NOMO-1 treated with dmso at 0.1 percent for 144 hours (cell line): ENCODE results near the gene CDKN3.
"Not testable (repeated sequence)": the region's sequence is repeated elsewhere in the genome, so short reads cannot be mapped to it uniquely, and the experiment has no call there.

Experiments
- DNase-seq: peaks from one replicate; lab custom pipeline; 2025; ENCODE audit not compliant: unreplicated experiment; lab: John Stamatoyannopoulos, UW

The CDKN3 gene

GRCh38 chr14:54369343-54369742 is 27.5 kb upstream of the CDKN3 start:
- no peak for DNase-seq

DNA sequence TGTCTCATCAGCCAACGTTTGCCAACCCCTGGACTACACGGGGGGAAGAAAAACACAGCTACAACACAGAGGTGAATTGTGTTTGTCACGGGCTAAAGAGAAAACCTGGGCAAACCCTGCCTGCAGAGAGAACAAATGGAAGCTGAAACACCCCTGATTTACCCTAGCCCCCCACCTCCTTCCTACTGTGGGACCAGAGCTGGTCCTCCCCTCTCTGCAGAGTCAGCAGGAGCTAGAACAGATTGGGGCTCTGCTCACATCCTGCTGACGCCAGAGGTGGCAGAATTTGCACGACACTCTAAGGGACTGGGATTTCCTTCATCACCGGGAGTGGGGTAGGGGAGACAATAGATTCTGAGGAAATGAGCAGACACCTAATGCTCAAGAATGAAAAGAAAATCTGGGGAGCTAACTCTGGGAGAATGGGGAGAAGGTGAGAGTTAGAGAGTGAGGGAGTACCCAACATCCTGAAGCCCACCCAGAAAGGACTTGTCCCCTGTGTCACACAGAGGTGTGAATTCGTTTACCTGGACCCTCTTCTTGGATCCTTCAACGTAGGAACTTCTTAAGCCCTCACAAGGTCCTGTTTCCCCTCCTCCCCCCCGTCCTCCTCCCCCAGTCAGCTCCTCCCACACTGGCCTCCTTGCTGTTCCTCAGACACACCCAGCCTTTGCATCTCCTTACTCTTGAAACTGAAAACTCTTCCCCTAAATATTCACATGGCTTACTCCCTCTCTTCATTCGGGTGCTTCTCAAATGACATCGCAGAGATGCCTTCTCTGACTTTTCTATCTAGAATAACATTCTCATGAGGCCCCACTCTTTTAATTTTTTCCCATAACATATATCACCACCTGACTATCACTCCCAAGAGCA is 26.2 kb upstream of the CDKN3 start:
- no peak for DNase-seq

GRCh38 chr14:54374117-54374884 is 22.5 kb upstream of the CDKN3 start:
- DNase-seq: no peak

- DNase-seq: no peak
Measured at GRCh38 chr14:54377501-54377900, 19.3 kb upstream of the CDKN3 start.

- not testable (repeated sequence) for DNase-seq
Measured at GRCh38 chr14:54378893-54379292, 17.9 kb upstream of the CDKN3 start.

DNA sequence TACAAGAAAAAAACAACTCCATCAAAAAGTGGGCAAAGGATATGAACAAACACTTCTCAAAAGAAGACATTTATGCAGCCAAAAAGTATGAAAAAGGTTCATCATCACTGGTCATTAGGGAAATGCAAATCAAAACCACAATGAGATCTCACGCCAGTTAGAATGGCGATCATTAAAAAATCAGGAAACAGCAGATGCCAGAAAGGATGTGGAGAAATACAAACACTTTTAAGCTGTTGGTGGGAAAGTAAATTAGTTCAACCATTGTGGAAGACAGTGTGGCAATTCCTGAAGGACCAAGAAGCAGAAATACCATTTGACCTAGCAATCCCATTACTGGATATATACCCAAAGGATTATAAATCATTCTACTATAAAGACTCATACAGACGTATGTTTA is 16.2 kb upstream of the CDKN3 start:
- DNase-seq: not testable (repeated sequence)

DNA sequence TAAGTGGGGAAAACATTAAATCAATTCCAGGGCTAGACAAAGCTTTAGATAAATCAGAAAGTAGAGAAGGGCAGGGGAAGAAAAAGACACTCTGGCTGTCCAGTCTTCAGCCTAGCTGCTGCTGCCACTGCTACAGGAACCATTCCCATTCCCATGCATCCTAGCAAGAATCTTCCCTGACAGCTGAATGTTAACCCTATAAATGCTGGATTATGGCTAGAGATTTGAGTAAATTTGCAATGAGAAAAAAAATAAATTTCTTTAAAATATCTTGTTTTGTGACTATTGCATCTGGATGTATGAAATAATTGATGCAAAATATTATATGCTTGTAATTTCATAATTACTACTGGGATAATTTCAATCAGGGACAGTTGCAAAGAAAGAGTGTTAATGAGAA is 15.0 kb upstream of the CDKN3 start:
- no peak for DNase-seq

GRCh38 chr14:54383835-54384234 is 13.0 kb upstream of the CDKN3 start:
- no peak for DNase-seq

- DNase-seq: no peak
Measured at GRCh38 chr14:54385556-54385955, 11.3 kb upstream of the CDKN3 start.

DNA sequence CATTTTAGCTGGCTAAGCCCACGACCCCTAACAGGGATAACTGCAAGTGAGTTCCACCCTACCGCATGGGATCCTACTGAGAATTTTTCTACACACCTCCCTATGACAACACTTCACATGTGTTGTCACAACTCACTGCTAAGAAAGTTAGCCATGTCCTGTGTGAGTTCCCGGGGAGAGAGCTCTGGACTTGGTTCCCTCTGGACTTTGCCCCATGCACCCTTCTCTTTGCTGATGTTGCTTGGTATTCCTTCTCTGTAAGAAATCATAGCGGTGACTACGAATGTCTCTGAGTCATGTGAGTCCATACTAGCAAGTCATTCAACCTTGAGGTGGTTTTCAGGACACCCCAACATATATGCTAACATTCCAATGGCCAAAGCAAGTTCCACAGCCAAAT is 9.5 kb upstream of the CDKN3 start:
- no peak for DNase-seq

- DNase-seq: no peak
Measured at GRCh38 chr14:54392131-54392859, 4.5 kb upstream of the CDKN3 start.

DNA sequence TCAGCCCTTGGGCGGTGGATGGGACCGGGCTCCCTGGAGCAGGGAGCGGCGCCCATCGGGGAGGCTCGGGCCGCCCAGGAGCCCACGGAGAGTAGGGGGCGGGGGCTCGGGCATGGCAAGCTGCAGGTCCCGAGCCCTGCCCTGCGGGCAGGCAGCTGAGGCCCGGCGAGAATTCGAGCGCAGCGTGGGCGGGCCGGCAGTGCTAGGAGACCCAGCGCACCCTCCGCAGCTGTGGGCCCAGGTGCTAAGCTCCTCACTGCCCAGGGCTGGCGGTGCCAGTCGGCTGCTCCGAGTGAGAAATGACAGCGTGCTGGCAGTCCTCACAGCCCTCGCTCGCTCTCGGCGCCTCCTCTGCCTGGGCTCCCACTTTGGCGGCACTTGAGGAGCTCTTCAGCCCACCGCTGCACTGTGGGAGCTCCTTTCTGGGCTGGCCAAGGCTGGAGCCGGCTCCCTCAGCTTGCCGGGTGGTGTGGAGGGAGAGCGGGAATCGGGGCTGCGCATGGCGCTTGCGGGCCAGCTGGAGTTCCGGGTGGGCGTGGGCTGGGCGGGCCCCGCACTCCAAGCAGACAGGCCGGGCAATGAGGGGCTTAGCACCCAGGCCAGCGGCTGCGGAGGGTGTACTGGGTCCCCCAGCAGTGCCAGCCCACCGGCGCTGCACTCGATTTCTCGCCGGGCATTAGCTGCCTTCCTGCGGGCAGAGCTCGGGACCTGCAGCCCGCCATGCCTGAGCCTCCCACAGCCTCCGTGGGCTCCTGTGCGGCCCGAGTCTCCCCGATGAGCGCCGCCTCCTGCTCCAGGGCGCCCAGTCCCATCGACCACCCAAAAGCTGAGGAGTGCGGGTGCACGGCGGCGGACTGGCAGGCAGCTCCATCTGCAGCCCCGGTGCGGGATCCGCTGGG is 3.6 kb upstream of the CDKN3 start:
- DNase-seq: not testable (repeated sequence)

DNA sequence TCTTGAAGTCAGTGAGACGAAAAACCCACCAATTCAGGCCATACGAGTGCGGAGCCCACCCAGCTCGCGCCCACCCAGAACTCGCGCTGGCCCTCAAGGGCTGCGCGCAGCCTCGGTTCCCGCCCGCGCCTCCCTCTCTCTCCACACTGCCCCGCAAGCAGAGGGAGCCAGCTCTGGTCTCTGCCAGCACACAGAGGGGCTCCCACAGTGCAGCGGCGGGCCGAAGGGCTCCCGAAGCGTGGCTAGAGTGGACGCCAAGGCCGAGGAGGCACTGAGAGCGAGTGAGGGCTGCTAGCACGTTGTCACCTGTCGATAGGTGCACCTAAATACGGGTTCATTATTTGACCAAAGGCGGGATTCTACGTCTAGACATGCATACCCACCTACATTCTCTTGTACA is 2.2 kb upstream of the CDKN3 start:
- no peak for DNase-seq

GRCh38 chr14:54395284-54395683 is 1.5 kb upstream of the CDKN3 start:
- no peak for DNase-seq

DNA sequence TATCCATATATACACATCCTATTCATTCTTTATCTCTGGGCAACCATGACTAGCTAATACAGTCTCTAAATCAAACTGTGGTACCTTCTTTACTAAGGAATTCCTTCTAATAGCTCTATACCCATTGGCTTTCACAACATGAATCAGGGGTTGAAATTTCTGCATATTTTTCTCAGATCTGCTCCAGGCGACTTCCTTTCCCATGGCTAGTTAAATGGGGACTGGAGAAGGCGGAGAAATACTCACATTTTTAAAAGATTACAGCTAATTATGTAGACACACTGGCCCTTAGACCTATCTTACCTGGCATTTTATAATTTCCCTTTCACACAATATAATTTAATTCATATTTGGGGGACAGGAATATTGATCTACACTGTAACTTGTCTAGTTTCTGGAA is 1.1 kb upstream of the CDKN3 start:
- no peak for DNase-seq

DNA sequence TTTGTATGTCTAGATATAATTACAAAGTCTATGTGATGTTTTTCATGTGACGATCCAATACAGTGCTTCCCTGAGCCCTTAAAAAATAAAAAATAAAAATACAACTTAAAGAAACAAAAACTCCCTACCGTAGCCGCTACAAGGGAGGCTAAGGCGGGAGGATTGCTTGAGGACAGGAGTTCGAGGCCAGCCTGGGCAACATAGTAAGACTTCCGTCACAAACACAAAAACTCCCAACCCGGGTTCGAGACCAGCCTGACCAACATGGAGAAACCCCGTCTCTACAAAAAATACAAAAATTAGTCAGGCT is 669 bp upstream of the CDKN3 start:
- DNase-seq: no peak

DNA sequence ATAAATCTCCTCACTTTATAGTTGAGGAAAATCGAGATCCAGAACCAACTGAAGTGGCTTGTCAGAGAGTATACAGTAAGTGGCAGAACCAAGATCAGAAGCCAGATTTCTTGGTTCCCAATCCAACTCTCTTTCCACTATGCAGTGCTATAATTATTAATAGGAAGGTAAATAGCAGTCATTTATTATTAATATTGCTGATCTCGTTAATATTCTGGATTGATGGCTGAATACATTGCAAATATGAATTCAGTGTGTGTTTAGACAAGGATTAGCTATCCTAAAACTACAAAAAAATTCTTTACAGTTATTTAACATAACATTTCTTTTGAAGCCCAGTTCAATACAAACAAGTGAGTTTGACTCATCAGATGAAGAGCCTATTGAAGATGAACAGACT is 2.8 kb downstream of the CDKN3 start:
- DNase-seq: no peak

DNA sequence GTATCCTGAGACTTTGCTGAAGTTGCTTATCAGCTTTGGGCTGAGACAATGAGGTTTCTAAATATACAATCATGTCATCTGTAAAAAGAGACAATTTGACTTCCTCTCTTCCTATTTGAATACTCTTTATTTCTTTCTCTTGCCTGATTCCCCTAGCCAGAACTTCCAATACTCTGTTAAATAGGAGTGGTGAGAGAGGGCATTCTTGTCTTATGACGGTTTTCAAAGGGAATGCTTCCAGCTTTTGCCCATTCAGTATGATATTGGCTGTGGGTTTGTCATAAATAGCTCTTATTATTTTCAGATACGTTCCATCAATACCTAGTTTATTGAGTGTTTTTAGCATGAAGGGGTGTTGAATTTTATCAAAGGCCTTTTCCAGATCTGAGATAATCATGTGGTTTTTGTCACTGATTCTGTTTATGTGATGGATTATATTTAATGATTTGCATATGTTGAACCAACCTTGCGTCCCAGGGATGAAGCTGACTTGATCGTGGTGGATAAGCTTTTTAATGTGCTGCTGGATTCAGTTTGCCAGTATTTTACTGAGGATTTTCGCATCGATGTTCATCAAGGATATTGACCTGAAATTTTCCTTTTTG is 6.7 kb downstream of the CDKN3 start:
- DNase-seq: not testable (repeated sequence)

DNA sequence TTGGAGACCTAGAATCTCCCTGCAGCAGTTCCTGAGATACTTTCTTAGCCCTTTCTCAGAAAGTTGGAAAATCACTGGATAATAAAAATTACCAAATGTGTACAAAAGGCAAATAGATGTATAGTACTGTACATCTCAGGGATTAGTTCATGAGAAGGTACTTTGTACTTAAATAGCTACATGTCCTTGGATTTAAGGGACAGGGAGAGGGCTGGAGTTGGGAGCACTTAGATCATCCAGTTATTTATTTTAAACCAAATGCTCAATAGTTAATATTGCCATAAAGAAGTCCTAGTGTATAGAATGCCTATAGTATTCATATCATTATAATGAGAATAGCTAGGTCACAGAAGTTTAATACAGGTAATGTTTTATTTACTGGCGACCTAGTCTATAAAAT is 13.4 kb downstream of the CDKN3 start:
- no peak for DNase-seq

GRCh38 chr14:54411371-54411770 is 14.6 kb downstream of the CDKN3 start:
- DNase-seq: no peak
